Measurements from ENCODE around the gene RAP1A. TPM values are rescaled to one million over a fixed set of nuclear protein-coding genes. Genes with fewer than 3 reads are reported as not detected.
A peak's percentile ranks its signal among the peaks of the same experiment; 100 is the strongest.
"Not testable (repeated sequence)": the region's sequence is repeated elsewhere in the genome, so short reads cannot be mapped to it uniquely, and the experiment has no call there.

The RAP1A gene
- total RNA-seq, 1 experiment from 2014 or later: 38.6 TPM

GRCh38 chr1:111654839-111655238, 35.2 kb downstream of the RAP1A start:
- DNase-seq (ENCODE audit: low spot score): no peak
- in situ Hi-C loops (cut with HindIII; ENCODE audit: low sequenced_read_pairs): no loop called here

- in situ Hi-C loops (cut with HindIII; ENCODE audit: low sequenced_read_pairs): no loop called here
Measured at GRCh38 chr1:111656086-111657017, 36.8 kb downstream of the RAP1A start.

DNA sequence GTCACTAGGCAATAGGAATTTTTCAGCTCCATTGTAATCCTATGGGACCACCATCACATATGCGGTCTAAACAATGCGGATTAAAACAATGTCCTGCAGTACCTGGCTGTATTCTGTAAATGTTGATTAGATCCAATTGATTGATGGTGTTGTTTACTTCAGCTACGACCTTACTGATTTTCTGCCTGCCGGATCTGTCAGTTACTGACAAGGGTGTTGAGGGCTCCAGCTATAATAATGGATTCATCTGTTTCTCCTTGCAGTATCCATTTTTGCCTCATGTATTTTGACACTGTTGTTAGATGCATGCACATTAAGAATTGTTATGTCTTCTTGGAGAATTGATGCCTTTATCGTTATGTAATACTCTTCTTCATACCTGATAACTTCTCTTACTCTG, 39.0 kb downstream of the RAP1A start:
- in situ Hi-C loops (cut with HindIII; ENCODE audit: low sequenced_read_pairs): no loop called here
- no peak for DNase-seq (ENCODE audit: low spot score)

More at GRCh38 chr1:111656086-111657017, 36.8 kb downstream of the RAP1A start:
- peak; percentile 42 for DNase-seq (ENCODE audit: low spot score)

DNA sequence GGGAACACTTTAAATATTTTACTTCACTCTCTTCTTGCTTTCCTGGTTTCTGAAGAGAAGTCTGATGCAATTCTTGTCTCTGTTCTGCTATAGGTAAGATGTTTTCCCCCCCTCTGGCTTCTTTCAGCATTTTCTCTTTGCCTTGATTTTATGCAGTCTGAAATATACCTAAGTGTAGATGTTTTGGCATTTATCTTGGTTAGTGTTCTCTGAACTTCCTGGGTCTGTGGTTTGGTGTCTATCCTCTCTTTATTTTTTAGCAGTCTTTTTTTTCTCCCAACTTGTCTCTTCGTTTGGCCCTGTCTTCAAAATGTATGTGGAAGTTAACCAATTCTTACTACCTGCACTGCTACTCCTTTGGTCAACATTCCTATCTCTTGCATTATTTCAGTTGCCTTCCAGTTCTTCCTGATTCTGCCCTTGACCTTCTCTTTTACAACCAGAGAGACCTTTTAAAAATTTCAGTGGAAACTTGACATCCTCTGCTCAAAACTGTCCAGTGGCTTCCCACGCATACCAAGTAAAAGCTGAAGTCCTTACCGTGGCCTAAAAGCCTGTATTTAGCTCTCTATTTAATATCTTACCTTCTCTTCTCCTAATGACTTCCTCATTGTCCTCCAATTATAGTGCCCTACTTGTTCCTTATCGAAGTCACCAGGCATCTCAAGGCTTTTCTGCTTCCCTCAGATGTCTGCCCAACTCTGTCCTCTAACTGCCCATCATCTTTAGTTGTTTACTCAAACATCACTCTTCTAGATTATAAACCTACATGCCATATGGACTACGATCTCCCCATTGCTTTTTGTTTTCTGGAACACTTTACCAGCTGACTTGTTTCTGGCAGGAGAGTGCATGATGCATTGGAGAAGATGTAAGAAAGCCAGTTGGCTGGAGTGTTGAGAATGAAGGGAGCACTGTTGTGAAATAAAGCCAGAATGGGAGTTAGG, 40.9 kb downstream of the RAP1A start:
- in situ Hi-C loops (cut with HindIII; ENCODE audit: low sequenced_read_pairs): no loop called here
- peak; percentile 55 for DNase-seq (ENCODE audit: low spot score)

- in situ Hi-C loops (cut with HindIII; ENCODE audit: low sequenced_read_pairs): no loop called here
- no peak for DNase-seq (ENCODE audit: low spot score)
Measured at GRCh38 chr1:111664652-111665051, 45.1 kb downstream of the RAP1A start.

DNA sequence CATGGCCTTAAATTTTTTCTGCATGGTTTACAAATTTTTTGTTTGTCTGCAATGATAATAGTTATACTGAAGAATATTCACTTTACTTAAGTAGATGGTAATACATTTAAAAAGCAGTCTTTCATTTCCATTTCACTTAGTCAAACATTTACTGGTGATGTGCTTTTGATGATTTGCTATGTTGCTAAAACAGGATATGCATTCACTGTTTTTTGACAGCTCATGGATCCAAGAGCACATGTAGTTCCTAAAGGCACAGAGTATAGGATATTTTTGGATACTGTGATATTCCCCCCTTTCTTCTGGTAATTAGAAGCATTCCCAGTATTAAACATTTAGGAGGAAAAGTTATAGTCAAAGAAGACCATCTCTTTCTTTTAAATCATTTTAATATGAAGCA, 45.9 kb downstream of the RAP1A start:
- in situ Hi-C loops (cut with HindIII; ENCODE audit: low sequenced_read_pairs): no loop called here
- no peak for DNase-seq (ENCODE audit: low spot score)

GRCh38 chr1:111666828-111667227, 47.2 kb downstream of the RAP1A start:
- DNase-seq (ENCODE audit: low spot score): no peak
- in situ Hi-C loops (cut with HindIII; ENCODE audit: low sequenced_read_pairs): no loop called here

GRCh38 chr1:111669268-111669667, 49.7 kb downstream of the RAP1A start:
- DNase-seq (ENCODE audit: low spot score): no peak
- in situ Hi-C loops (cut with HindIII; ENCODE audit: low sequenced_read_pairs): no loop called here

- in situ Hi-C loops (cut with HindIII; ENCODE audit: low sequenced_read_pairs): no loop called here
Measured at GRCh38 chr1:111671852-111672251, 52.3 kb downstream of the RAP1A start.

GRCh38 chr1:111672331-111672730, 52.7 kb downstream of the RAP1A start:
- no peak for DNase-seq (ENCODE audit: low spot score)
- in situ Hi-C loops (cut with HindIII; ENCODE audit: low sequenced_read_pairs): no loop called here

More at GRCh38 chr1:111671852-111672251, 52.3 kb downstream of the RAP1A start:
- DNase-seq (ENCODE audit: low spot score): no peak

GRCh38 chr1:111677604-111678003, 58.0 kb downstream of the RAP1A start:
- DNase-seq (ENCODE audit: low spot score): no peak
- in situ Hi-C loops (cut with HindIII; ENCODE audit: low sequenced_read_pairs): no loop called here

GRCh38 chr1:111679541-111679940, 60.0 kb downstream of the RAP1A start:
- in situ Hi-C loops (cut with HindIII; ENCODE audit: low sequenced_read_pairs): no loop called here
- no peak for DNase-seq (ENCODE audit: low spot score)

DNA sequence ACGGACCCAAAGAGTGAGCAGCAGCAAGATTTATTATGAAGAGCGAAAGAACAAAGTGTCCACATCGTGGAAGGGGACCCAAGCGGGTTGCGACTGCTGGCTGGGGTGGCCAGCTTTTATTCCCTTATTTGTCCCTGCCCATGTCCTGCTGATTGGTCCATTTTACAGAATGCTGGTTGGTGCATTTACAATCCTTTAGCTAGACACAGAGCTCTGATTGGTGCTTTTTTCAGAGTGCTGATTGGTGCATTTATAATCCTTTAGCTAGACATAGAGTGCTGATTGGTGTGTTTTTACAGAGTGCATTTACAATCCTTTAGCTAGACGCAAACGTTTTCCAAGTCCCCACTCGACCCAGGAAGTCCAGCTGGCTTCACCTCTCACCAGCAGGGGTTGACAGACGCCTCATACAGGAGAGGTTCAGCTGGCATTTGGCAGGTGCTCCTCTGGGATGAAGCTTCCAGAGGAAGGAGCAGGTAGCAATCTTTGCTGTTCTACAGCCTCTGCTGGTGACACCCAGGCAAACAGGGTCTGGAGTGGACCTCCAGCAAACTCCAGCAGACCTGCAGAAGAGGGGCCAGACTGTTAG, 60.7 kb downstream of the RAP1A start:
- DNase-seq (ENCODE audit: low spot score); in situ Hi-C loops (cut with HindIII; ENCODE audit: low sequenced_read_pairs): not testable (repeated sequence)

- in situ Hi-C loops (cut with HindIII; ENCODE audit: low sequenced_read_pairs); DNase-seq (ENCODE audit: low spot score): not testable (repeated sequence)
Measured at GRCh38 chr1:111685293-111686153, 65.9 kb downstream of the RAP1A start.

GRCh38 chr1:111690306-111690617, 70.7 kb downstream of the RAP1A start:
- DNase-seq (ENCODE audit: low spot score): peak; percentile 85

DNA sequence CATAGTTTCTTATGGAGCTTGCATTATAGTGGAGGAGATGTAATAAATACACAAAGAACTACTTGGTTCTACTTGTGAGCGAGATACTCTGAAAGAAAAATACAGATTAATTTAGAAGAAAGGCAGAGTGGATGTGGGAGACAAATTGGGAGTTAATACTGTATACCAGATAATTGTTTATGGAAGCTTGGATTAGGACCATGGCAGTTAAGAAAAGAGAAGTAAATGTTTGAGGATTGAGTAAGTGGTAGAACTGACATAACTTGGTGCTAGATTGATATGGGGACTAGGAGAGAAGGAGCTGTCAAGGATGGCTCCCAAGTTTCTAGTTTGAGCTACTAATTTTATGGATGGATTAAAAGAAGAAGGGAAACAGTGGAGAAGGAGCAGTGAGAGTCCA, 72.3 kb downstream of the RAP1A start:
- no peak for DNase-seq (ENCODE audit: low spot score)
- in situ Hi-C loops (cut with HindIII; ENCODE audit: low sequenced_read_pairs): no loop called here

More at GRCh38 chr1:111690306-111690617, 70.7 kb downstream of the RAP1A start:
- in situ Hi-C loops (cut with HindIII; ENCODE audit: low sequenced_read_pairs): no loop called here

GRCh38 chr1:111695801-111696200, 76.2 kb downstream of the RAP1A start:
- in situ Hi-C loops (cut with HindIII; ENCODE audit: low sequenced_read_pairs): no loop called here
- no peak for DNase-seq (ENCODE audit: low spot score)

DNA sequence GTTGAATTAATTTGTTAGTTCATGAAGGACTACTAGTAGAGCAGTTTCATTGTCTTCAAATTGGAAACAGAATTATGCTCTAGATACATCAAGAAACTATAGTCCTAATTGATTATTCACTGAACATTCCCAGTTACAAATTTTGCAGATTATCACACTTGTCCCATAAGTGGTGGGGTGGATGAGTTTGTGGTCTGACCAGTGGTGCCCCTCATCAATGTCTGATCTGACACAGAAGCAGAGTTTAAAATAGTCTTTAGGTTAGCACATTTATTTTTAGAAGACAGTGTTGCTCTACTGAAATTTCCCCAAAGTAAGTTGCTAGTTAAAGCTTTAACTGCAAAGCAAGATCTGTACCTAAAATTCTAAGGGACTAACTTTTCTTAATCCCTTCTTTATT, 76.7 kb downstream of the RAP1A start:
- no peak for DNase-seq (ENCODE audit: low spot score)
- in situ Hi-C loops (cut with HindIII; ENCODE audit: low sequenced_read_pairs): no loop called here

- no peak for DNase-seq (ENCODE audit: low spot score)
- in situ Hi-C loops (cut with HindIII; ENCODE audit: low sequenced_read_pairs): no loop called here
Measured at GRCh38 chr1:111699268-111699667, 79.7 kb downstream of the RAP1A start.

Measured in G401 (cell line).